SK-N-SH (cell line): Measurements from ENCODE around the gene SPTBN1. TPM values are rescaled to one million over a fixed set of nuclear protein-coding genes. Genes with fewer than 3 reads are reported as not detected.

Experiments
- CTCF ChIA-PET: fragments of 300-600, 350-600 bp; formaldehyde crosslinking; extraction: SDS; loops from one replicate; lab custom pipeline; 2021; lab: Yijun Ruan, JAX
- POLR2A ChIA-PET: fragments of 350-600 bp; sonication (Branson Sonifier 250); formaldehyde crosslinking; extraction: SDS; loops from one replicate; lab custom pipeline; 2020; ENCODE audit warnings: antibody characterized with exemption, inconsistent platforms; lab: Yijun Ruan, JAX
- DNase-seq: peaks from one replicate; pipeline ENCODE4 v3.0.0; 2012
- H2AFZ ChIP-seq: fragments of 200-600 bp; sonication (generic); 2 replicates; pipeline ENCODE4 v1.8.1; 2016; ENCODE audit warnings: antibody characterized with exemption, mild to moderate bottlenecking, low read depth
- H3F3A ChIP-seq: fragments of 200-600 bp; sonication (generic); replicated peaks from 2 replicates; pipeline ENCODE3; 2016; ENCODE audit warnings: antibody characterized with exemption, mild to moderate bottlenecking; ENCODE audit not compliant: insufficient read depth
- H3K27ac ChIP-seq, 2 experiments: fragments of 200-500 bp in 1 of 2; fragments of 200-600 bp in 1 of 2; sonication (Bioruptor generic) in 1 of 2; sonication (generic), shearing (Covaris generic) in 1 of 2; 2 replicates each; pipeline versions ENCODE4 v1.5.1 to v1.6.1; 2014 to 2016; ENCODE audit warnings: low read depth in 2 of 2, inconsistent platforms in 1 of 2, low read length in 1 of 2, mild to moderate bottlenecking in 1 of 2, mixed read lengths in 1 of 2
- H3K27me3 ChIP-seq: fragments of 200-600 bp; sonication (generic), shearing (Covaris generic); 2 replicates; pipeline ENCODE4 v1.6.1; 2016; ENCODE audit warnings: mixed run types; ENCODE audit not compliant: insufficient read depth
- H3K36me3 ChIP-seq, 2 experiments: fragments of 200-500 bp in 1 of 2; fragments of 200-600 bp in 1 of 2; sonication (Bioruptor generic) in 1 of 2; sonication (generic) in 1 of 2; replicated peaks in 1 of 2; 2 replicates each; pipeline versions ENCODE3 to v1.5.1; 2014 to 2016; ENCODE audit warnings: low read length in 1 of 2, mild to moderate bottlenecking in 1 of 2; ENCODE audit not compliant: insufficient read depth in 2 of 2, control insufficient read depth in 1 of 2
- H3K4me1 ChIP-seq, 2 experiments: fragments of 200-500 bp in 1 of 2; fragments of 200-600 bp in 1 of 2; sonication (Bioruptor generic) in 1 of 2; sonication (generic), shearing (Covaris generic) in 1 of 2; 2 replicates each; pipeline versions ENCODE4 v1.5.1 to v1.6.1; 2014 to 2016; ENCODE audit warnings: low read depth in 1 of 2, low read length in 1 of 2, mixed run types in 1 of 2; ENCODE audit not compliant: insufficient read depth in 2 of 2, control insufficient read depth in 1 of 2
- H3K4me2 ChIP-seq: fragments of 200-600 bp; sonication (generic), shearing (Covaris generic); 2 replicates; pipeline ENCODE4 v1.6.1; 2017; ENCODE audit warnings: mixed run types
- H3K4me3 ChIP-seq, 2 experiments: fragments of 200-500 bp in 1 of 2; fragments of 200-600 bp in 1 of 2; sonication (Bioruptor generic) in 1 of 2; sonication (generic), shearing (Covaris generic) in 1 of 2; 2 replicates each; pipeline versions ENCODE4 v1.5.1 to v1.8.1; 2014 to 2016; ENCODE audit warnings: low read depth in 2 of 2, inconsistent platforms in 1 of 2, low read length in 1 of 2, mild to moderate bottlenecking in 1 of 2, mixed read lengths in 1 of 2, moderate library complexity in 1 of 2
- H3K79me2 ChIP-seq: fragments of 200-600 bp; sonication (generic); 2 replicates; pipeline ENCODE4 v1.8.1; 2017; ENCODE audit warnings: mild to moderate bottlenecking; ENCODE audit not compliant: insufficient read depth
- H3K9ac ChIP-seq: fragments of 200-600 bp; sonication (generic); 2 replicates; pipeline ENCODE4 v1.6.1; 2017; ENCODE audit warnings: mixed run types
- H3K9me2 ChIP-seq: fragments of 200-600 bp; sonication (generic); 2 replicates; pipeline ENCODE4 v1.6.1; 2017; ENCODE audit warnings: mixed run types
- H3K9me3 ChIP-seq: fragments of 200-600 bp; sonication (generic); 2 replicates; pipeline ENCODE4 v1.6.1; 2017; ENCODE audit warnings: mixed run types, mild to moderate bottlenecking, moderate library complexity
- H4K20me1 ChIP-seq: fragments of 200-600 bp; sonication (generic); 2 replicates; pipeline ENCODE4 v1.6.1; 2017; ENCODE audit warnings: mild to moderate bottlenecking, mixed run types; ENCODE audit not compliant: insufficient read depth
- CHD2 ChIP-seq: fragments of 150-350 bp; IDR thresholded peaks from 2 replicates; pipeline ENCODE4 v1.6.1; 2018; ENCODE audit warnings: low read length; ENCODE audit not compliant: partially characterized antibody
- EZH2phosphoT487 ChIP-seq: fragments of 200-600 bp; sonication (generic); IDR thresholded peaks from 2 replicates; pipeline ENCODE4 v1.6.1; 2017; ENCODE audit warnings: low read depth, mixed run types, mild to moderate bottlenecking, antibody characterized with exemption, moderate library complexity, borderline replicate concordance
- GABPA ChIP-seq: IDR thresholded peaks from 2 replicates; pipeline ENCODE4 v1.4.0; 2012; ENCODE audit warnings: low read depth, mild to moderate bottlenecking
- JUND ChIP-seq: IDR thresholded peaks from 2 replicates; pipeline ENCODE4 v1.4.0; 2012
- MEF2A ChIP-seq: IDR thresholded peaks from 2 replicates; pipeline ENCODE4 v1.4.0; 2012; ENCODE audit warnings: low read depth, borderline replicate concordance
- NFIC ChIP-seq: IDR thresholded peaks from 2 replicates; pipeline ENCODE4 v1.4.0; 2012; ENCODE audit warnings: borderline replicate concordance
- POLR2AphosphoS5 ChIP-seq: IDR thresholded peaks from 2 replicates; pipeline ENCODE4 v1.6.1; 2012; ENCODE audit warnings: low read depth, low read length
- RCOR1 ChIP-seq: fragments of 150-350 bp; IDR thresholded peaks from 2 replicates; pipeline ENCODE4 v1.6.1; 2017; ENCODE audit warnings: antibody characterized with exemption, low read length
- RFX5 ChIP-seq: IDR thresholded peaks from 2 replicates; pipeline ENCODE4 v1.6.1; 2012; ENCODE audit warnings: mild to moderate bottlenecking, improper control_type of control experiment, low read length
- SIN3A ChIP-seq: IDR thresholded peaks from 2 replicates; pipeline ENCODE4 v1.6.1; 2012; ENCODE audit warnings: low read depth, mild to moderate bottlenecking, low read length, moderate library complexity, borderline replicate concordance
- TCF12 ChIP-seq: IDR thresholded peaks from 2 replicates; pipeline ENCODE4 v1.4.0; 2012
- TEAD4 ChIP-seq: IDR thresholded peaks from 2 replicates; pipeline ENCODE4 v1.4.0; 2012; ENCODE audit warnings: mild to moderate bottlenecking, borderline replicate concordance; ENCODE audit not compliant: insufficient read depth
- WGBS: methylation state at CpG from one replicate; pipeline ENCODE4 v1.1.6; 2017; ENCODE audit warnings: low lambda C conversion rate; 5-methylcytosine and 5-hydroxymethylcytosine counted together
- polyA plus RNA-seq, 3 experiments: library from polyadenylated mRNA; depleted of rRNA; stranded (reverse); fragments of >200 nt; gene quantifications; 2 replicates each; pipeline ENCODE4 v1.2.3, GENCODE V29; 2012
- TF ChIP-seq, protein P1 (sequence below): IDR thresholded peaks from 2 replicates; pipeline ENCODE4 v1.4.0; 2012; ENCODE audit warnings: low read depth
- TF ChIP-seq, protein P2 (sequence below): fragments of 150-350 bp; IDR thresholded peaks from 2 replicates; pipeline ENCODE4 v1.6.1; 2017; ENCODE audit warnings: antibody characterized with exemption, low read length, low read depth, borderline replicate concordance
- TF ChIP-seq, protein P3 (sequence below): IDR thresholded peaks from 2 replicates; pipeline ENCODE4; 2012

The SPTBN1 gene
- polyA plus RNA-seq, 1 of the 3 experiments (the other 2 are of a cell fraction) = 29.1 TPM

DNA sequence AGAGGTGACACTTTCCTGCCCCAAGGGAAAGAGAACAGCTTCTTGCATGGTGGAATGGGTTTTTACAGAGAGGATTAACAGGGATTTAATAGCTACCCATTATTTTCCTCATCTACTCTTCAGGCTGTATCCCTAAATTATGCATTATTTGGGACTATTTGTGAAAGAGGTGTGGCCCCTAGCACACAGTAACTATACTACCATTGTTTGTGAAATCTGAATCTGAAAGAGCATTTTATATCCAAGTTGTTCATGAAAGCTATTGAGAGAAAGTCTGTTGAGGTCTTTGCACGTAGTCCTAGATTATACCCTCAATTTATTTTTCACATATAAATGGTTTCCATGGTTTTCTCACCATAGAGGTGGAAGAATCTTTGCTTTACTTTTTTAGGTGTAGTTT is 78.1 kb downstream of the SPTBN1 start (continued):
- TF ChIP-seq CHD2 = no peak
- no peak for TF ChIP-seq SIN3A

DNA sequence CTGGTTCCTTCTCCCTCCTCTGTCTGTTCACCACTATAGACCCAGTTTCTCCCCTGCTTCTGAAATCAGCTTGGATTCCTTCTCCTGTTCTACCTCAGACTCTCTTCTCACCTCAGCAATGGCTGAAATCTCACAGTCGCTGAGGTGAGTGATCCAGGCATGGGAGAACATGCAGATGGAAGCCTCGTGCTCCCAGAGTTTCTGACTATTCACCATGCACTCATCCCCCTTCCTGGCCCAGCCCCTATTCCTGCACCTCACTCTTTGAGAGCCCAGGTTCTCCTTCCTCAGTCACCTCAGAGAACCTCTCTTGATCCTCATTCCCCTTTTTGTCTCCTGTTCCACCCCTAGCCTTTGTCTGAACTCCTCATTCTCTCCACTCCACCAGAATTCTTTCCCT is 78.5 kb downstream of the SPTBN1 start:
- WGBS = 91% methylated on average over 2 of the region's 2 CpGs
- no peaks in the 10 kb centered on the region for H4K20me1 ChIP-seq
- CTCF ChIA-PET = interaction anchor here (1.0 to 2.0 kb wide), 3 partner anchors 11 to 59 kb away, joined by 3 to 5 read pairs (median 3); no protein-coding TSS in a partner anchor
- H3K9ac ChIP-seq = no peak overlapping the region
- H3K4me3 ChIP-seq = no peak overlapping the region
- no peaks in the 10 kb centered on the region for H3K9me2 ChIP-seq
- no peak overlapping the region for H2AFZ ChIP-seq
- H3K27ac ChIP-seq = no peak overlapping the region
- TF ChIP-seq POLR2AphosphoS5 (no peak), RFX5 (no peak), CHD2 (no peak), NFIC (no peak), JUND (no peak), MEF2A (no peak), SIN3A (no peak), EZH2phosphoT487 (no peak)
- TF ChIP-seq, protein P1, sequence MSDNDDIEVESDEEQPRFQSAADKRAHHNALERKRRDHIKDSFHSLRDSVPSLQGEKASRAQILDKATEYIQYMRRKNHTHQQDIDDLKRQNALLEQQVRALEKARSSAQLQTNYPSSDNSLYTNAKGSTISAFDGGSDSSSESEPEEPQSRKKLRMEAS = no peak
- TF ChIP-seq, protein P2, sequence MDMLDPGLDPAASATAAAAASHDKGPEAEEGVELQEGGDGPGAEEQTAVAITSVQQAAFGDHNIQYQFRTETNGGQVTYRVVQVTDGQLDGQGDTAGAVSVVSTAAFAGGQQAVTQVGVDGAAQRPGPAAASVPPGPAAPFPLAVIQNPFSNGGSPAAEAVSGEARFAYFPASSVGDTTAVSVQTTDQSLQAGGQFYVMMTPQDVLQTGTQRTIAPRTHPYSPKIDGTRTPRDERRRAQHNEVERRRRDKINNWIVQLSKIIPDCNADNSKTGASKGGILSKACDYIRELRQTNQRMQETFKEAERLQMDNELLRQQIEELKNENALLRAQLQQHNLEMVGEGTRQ = no peak
- TF ChIP-seq, all 33 proteins: peak for 0
- H3F3A ChIP-seq = peaks cover 24% of the 10 kb centered on the region
- H3K9me3 ChIP-seq = no peaks in the 10 kb centered on the region
- H3K4me1 ChIP-seq = peaks cover 11 to 19% of the 10 kb centered on the region in 2 experiments; a peak in 3 of 4 replicates
- no peak overlapping the region for H3K4me2 ChIP-seq
- H3K27me3 ChIP-seq = no peaks in the 10 kb centered on the region
- POLR2A ChIA-PET = no interaction called here
- H3K79me2 ChIP-seq = peaks cover 59% of the 10 kb centered on the region
- no peak for DNase-seq
- H3K36me3 ChIP-seq = peaks cover 5 to 21% of the 10 kb centered on the region in 2 experiments

DNA sequence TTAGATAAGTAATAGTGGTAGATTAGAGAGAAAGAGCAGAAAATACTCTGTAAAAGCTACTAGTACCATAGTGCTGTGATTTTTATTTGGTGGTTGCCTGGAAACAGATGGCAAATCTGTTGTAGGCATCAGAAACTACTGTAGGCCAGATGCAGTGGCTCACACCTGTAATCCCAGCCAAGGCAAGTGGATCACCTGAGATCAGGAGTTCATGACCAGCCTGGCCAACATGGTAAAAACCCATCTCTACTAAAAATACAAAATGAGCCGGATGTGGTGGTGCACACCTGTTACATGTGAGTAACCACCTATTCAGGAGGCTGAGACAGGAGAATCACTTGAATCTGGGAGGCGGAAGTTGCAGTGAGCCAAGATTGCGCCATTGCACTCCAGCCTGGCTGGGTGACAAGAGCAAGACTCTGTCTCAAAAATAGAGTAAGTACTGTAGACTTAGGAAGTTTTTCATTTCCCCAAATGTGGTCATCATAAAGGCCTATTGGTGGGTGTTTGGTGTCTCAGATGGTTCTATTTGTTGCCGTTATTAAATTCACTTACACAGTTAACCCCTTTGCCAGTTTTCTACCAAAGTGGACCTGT is 79.6 kb downstream of the SPTBN1 start:
- Histone ChIP-seq H3K36me3 (peaks cover 5 to 17% of the 10 kb centered on the region in 2 experiments), H3F3A (peaks cover 21% of the 10 kb centered on the region), H4K20me1 (no peaks in the 10 kb centered on the region; the same call in 1 of the 2 replicates), H3K9me3 (no peaks in the 10 kb centered on the region), H3K9me2 (no peaks in the 10 kb centered on the region), H2AFZ (no peak overlapping the region), H3K9ac (no peak overlapping the region), H3K79me2 (peaks cover 61% of the 10 kb centered on the region), H3K4me2 (no peak overlapping the region), H3K4me1 (peaks cover 11 to 18% of the 10 kb centered on the region in 2 experiments; a peak in 3 of 4 replicates), H3K4me3 (no peak overlapping the region), H3K27me3 (no peaks in the 10 kb centered on the region), H3K27ac (no peak overlapping the region)
- WGBS = 99% methylated on average over 4 of the region's 4 CpGs
- POLR2A ChIA-PET = no interaction called here
- CTCF ChIA-PET = interaction anchor here (1.0 to 2.0 kb wide), 5 partner anchors 12 to 169 kb away, joined by 3 to 5 read pairs (median 4); no protein-coding TSS in a partner anchor
- no peak for DNase-seq
- TF ChIP-seq POLR2AphosphoS5 = no peak
- TF ChIP-seq GABPA = no peak
- no peak for TF ChIP-seq TCF12
- TF ChIP-seq, protein P1 = no peak
- TF ChIP-seq RCOR1 = no peak
- no peak for TF ChIP-seq TEAD4
- TF ChIP-seq SIN3A = no peak
- TF ChIP-seq, protein P3, sequence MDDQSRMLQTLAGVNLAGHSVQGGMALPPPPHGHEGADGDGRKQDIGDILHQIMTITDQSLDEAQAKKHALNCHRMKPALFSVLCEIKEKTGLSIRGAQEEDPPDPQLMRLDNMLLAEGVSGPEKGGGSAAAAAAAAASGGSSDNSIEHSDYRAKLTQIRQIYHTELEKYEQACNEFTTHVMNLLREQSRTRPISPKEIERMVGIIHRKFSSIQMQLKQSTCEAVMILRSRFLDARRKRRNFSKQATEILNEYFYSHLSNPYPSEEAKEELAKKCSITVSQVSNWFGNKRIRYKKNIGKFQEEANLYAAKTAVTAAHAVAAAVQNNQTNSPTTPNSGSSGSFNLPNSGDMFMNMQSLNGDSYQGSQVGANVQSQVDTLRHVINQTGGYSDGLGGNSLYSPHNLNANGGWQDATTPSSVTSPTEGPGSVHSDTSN = no peak
